HL-60 (cell line): Measurements from ENCODE around the gene HIGD2A.
"Not testable (repeated sequence)": the region's sequence is repeated elsewhere in the genome, so short reads cannot be mapped to it uniquely, and the experiment has no call there.

ENCODE experiments used
- CTCF ChIP-seq: IDR thresholded peaks from one replicate; pipeline ENCODE4 v1.5.1; 2011; ENCODE audit warnings: low read length, control low read depth, inconsistent platforms; ENCODE audit not compliant: insufficient read depth
- GABPA ChIP-seq: IDR thresholded peaks from 2 replicates; pipeline ENCODE4 v1.6.1; 2012; ENCODE audit warnings: low read depth
- POLR2AphosphoS5 ChIP-seq: IDR thresholded peaks from 2 replicates; pipeline ENCODE4 v1.6.1; 2012; ENCODE audit warnings: low read depth
- REST ChIP-seq: IDR thresholded peaks from 2 replicates; pipeline ENCODE4 v1.6.1; 2012; ENCODE audit warnings: low read depth; ENCODE audit not compliant: insufficient replicate concordance

GRCh38 chr5:176408252-176408573, 19.7 kb downstream of the HIGD2A start:
- TF ChIP-seq CTCF, POLR2AphosphoS5, REST, GABPA: not testable (repeated sequence)
